K562 (cell line): ENCODE results near the gene THUMPD2. TPM values are rescaled to one million over a fixed set of nuclear protein-coding genes. Genes with fewer than 3 reads are reported as not detected.

Experiments
- ATAC-seq: fragments of 200-7000 bp; cut with Tn5 transposase; 3 replicates; pipeline ENCODE4 v1.9.1; 2020; ENCODE audit warnings: moderate library complexity
- BruUV-seq: library from RNA; stranded (reverse); fragments of 400-500 nt; replicated peaks from 2 replicates; lab custom pipeline; 2021; lab: Mats Ljungman, UMichigan
- CTCF ChIA-PET: fragments of 300-600 bp; formaldehyde crosslinking; extraction: SDS; loops from one replicate; lab custom pipeline; 2021; ENCODE audit warnings: low intra/inter-chr PET ratio; lab: Yijun Ruan, JAX
- POLR2A ChIA-PET: fragments of 300-600, 350-650 bp; sonication (Branson Sonifier 250); formaldehyde crosslinking; extraction: SDS; loops from one replicate; lab custom pipeline; 2021; ENCODE audit warnings: antibody characterized with exemption, inconsistent platforms; lab: Yijun Ruan, JAX
- DNase-seq, 4 experiments: peaks; one replicate each; pipeline versions ENCODE4 v3.0.0 to v3.0.0-alpha.2; 2011 to 2018; ENCODE audit warnings: low spot score in 3 of 4, mixed read lengths in 3 of 4; ENCODE audit errors: extremely low read depth in 1 of 4
- FAIRE-seq: peaks from 2 replicates; lab custom pipeline; 2011; peaks lifted over from hg19 to GRCh38; lab: Jason Lieb, UNC
- H2AFZ ChIP-seq: 2 replicates; pipeline ENCODE4 v1.6.0; 2011; ENCODE audit warnings: low read depth, low read length, control low read depth, inconsistent platforms
- H3K27ac ChIP-seq: fragments of 200-600 bp; 3 replicates; pipeline ENCODE4 v1.8.0; 2011; ENCODE audit warnings: low read depth, mild to moderate bottlenecking, control low read depth, inconsistent platforms, low read length, moderate library complexity, mixed read lengths; ENCODE audit errors: extremely low read depth
- H3K27me3 ChIP-seq, 2 experiments: fragments of 300-600 bp in 1 of 2; 2 replicates in 1 of 2; 3 replicates in 1 of 2; pipeline versions ENCODE4 v1.6.0 to v1.8.0; 2011; ENCODE audit warnings: inconsistent platforms in 2 of 2, low read length in 2 of 2, mild to moderate bottlenecking in 1 of 2, mixed read lengths in 1 of 2, moderate library complexity in 1 of 2; ENCODE audit not compliant: control insufficient read depth in 2 of 2, insufficient read depth in 2 of 2
- H3K36me3 ChIP-seq: fragments of 300-600 bp; 3 replicates; pipeline ENCODE4 v1.8.0; 2011; ENCODE audit warnings: mild to moderate bottlenecking, low read length, inconsistent platforms; ENCODE audit not compliant: control insufficient read depth, insufficient read depth
- H3K4me1 ChIP-seq, 2 experiments: fragments of 200-600 bp in 1 of 2; replicated peaks in 1 of 2; 2 replicates in 1 of 2; 3 replicates in 1 of 2; pipeline versions ENCODE4 v1.5.1 to v1.8.0; 2011; ENCODE audit warnings: inconsistent platforms in 2 of 2, low read length in 2 of 2, mild to moderate bottlenecking in 1 of 2, mixed read lengths in 1 of 2, moderate library complexity in 1 of 2; ENCODE audit not compliant: control insufficient read depth in 2 of 2, insufficient read depth in 2 of 2
- H3K4me2 ChIP-seq: 2 replicates; pipeline ENCODE4 v1.6.1; 2011; ENCODE audit warnings: low read length, control low read depth, inconsistent platforms, mixed read lengths; ENCODE audit not compliant: insufficient read depth
- H3K4me3 ChIP-seq: fragments of 200-600 bp; sonication (generic), shearing (Covaris generic); 2 replicates; pipeline ENCODE4 v1.5.1; 2016; ENCODE audit warnings: control low read depth, inconsistent platforms
- H3K79me2 ChIP-seq: fragments of 200-600 bp; 3 replicates; pipeline ENCODE4 v1.8.0; 2011; ENCODE audit warnings: low read length, inconsistent platforms; ENCODE audit not compliant: control insufficient read depth, insufficient read depth
- H3K9ac ChIP-seq, 2 experiments: 2 replicates each; pipeline versions ENCODE4 v1.6.0 to v1.6.1; 2011; ENCODE audit warnings: low read depth in 2 of 2, low read length in 2 of 2, control low read depth in 1 of 2, inconsistent platforms in 1 of 2, mild to moderate bottlenecking in 1 of 2, mixed read lengths in 1 of 2; ENCODE audit not compliant: insufficient read depth in 1 of 2
- H3K9me1 ChIP-seq: one replicate; pipeline ENCODE4 v1.6.0; 2011; ENCODE audit warnings: inconsistent platforms, mild to moderate bottlenecking, low read length, moderate library complexity; ENCODE audit not compliant: control insufficient read depth, insufficient read depth
- H3K9me3 ChIP-seq: replicated peaks from 2 replicates; pipeline ENCODE4 v1.5.1; 2011; ENCODE audit warnings: low read depth, low read length, inconsistent platforms; ENCODE audit not compliant: control insufficient read depth, insufficient read depth
- H4K20me1 ChIP-seq: replicated peaks from 2 replicates; pipeline ENCODE4 v1.6.1; 2011; ENCODE audit warnings: low read length, inconsistent platforms, mixed read lengths; ENCODE audit not compliant: control insufficient read depth, insufficient read depth
- GATA2 ChIP-seq: sonication (generic); formaldehyde crosslinking; IDR thresholded peaks from 2 replicates; pipeline ENCODE4 v1.4.0; 2020; ENCODE audit warnings: mild to moderate bottlenecking, missing genetic modification reagents
- RNF219 ChIP-seq: fragments of 250-450 bp; sonication (Bioruptor Pico); IDR thresholded peaks from 2 replicates; pipeline ENCODE4 v1.5.0; 2022; ENCODE audit warnings: mild to moderate bottlenecking
- SMARCB1 ChIP-seq: IDR thresholded peaks from 2 replicates; pipeline ENCODE4 v1.6.1; 2011; ENCODE audit warnings: improper control_type of control experiment, low read depth; ENCODE audit not compliant: insufficient read length
- WGBS: fragments of 100-300 bp; shearing (Covaris generic); methylation state at CpG from one replicate; pipeline ENCODE4 v1.1.6; 2016; ENCODE audit warnings: low coverage, mixed read lengths; ENCODE audit not compliant: insufficient coverage; ENCODE audit errors: missing lambda C conversion rate; 5-methylcytosine and 5-hydroxymethylcytosine counted together
- in situ Hi-C: fragments of 300-500 bp; cut with MboI; formaldehyde crosslinking; loops from 4 replicates; pipeline ENCODE4 v1.15.0; 2018; ENCODE audit warnings: inconsistent platforms, mixed read lengths
- intact Hi-C: fragments of 100-400 bp; cut with micrococcal nuclease; formaldehyde crosslinking; loops from 2 replicates; pipeline ENCODE4 v1.14.2; 2022
- polyA plus RNA-seq, 8 experiments: library from polyadenylated mRNA; depleted of rRNA in 4 of 8; stranded (reverse) in 5 of 8; unstranded in 3 of 8; fragments of >200 nt; fragmentation: Nextera tagmentation in 2 of 8; fragmentation: Illumina TruSeq in 1 of 8; extraction: Ambion mirVana in 2 of 8; extraction: Trizol in 1 of 8; gene quantifications; 2 replicates each; pipeline versions ENCODE4 v1.2.1 to v1.2.3, GENCODE V29; 2011 to 2014; ENCODE audit warnings: inconsistent platforms in 1 of 8, missing spikeins in 1 of 8
- total RNA-seq, 7 experiments: library from RNA; depleted of rRNA in 6 of 7; stranded (reverse); fragments of >200 nt in 6 of 7; fragmentation: Illumina TruSeq in 2 of 7; extraction: Trizol in 2 of 7; gene quantifications; 2 replicates each; pipeline versions ENCODE4 v1.2.1 to v1.2.3, GENCODE V29; 2011 to 2021; ENCODE audit warnings: low replicate concordance in 1 of 7

The THUMPD2 gene
- total and polyA plus RNA-seq, 9 of the 15 experiments (the other 6 are each of a cell fraction or from before 2014, with no cell fraction given), result 9.6 to 40.4 (median 24.0) TPM

- no TSS peak for BruUV-seq
- Histone ChIP-seq H3K27ac (no peak overlapping the region), H3K79me2 (no peaks in the 10 kb centered on the region), H3K4me2 (no peak overlapping the region), H3K9me1 (no peaks in the 10 kb centered on the region), H3K27me3 (peaks cover 9 to 12% of the 10 kb centered on the region in 2 experiments; a peak in 4 of 5 replicates), H3K4me1 (no peaks in the 10 kb centered on the region), H3K4me3 (no peak overlapping the region), H3K9me3 (no peaks in the 10 kb centered on the region), H3K36me3 (no peaks in the 10 kb centered on the region), H2AFZ (no peak overlapping the region), H3K9ac (no peak overlapping the region), H4K20me1 (no peaks in the 10 kb centered on the region)
- POLR2A ChIA-PET, result no interaction called here
- CTCF ChIA-PET, result no interaction called here
- DNase-seq, result no peak
- no peak for FAIRE-seq
- in situ Hi-C loops (no loop called here), intact Hi-C loops (no loop called here)
- no peak for TF ChIP-seq RNF219 (CRISPR knock-in tag)
- TF ChIP-seq, all 486 proteins: peak for 0
- 48% methylated on average over 12 of the region's 12 CpGs for WGBS
- ATAC-seq, result no peak
Observed at GRCh38 chr2:39717067-39717466, 62.0 kb downstream of the THUMPD2 start.

GRCh38 chr2:39715822-39716221, 63.2 kb downstream of the THUMPD2 start:
- TF ChIP-seq GATA2 (CRISPR knock-in tag) (no peak), SMARCB1 (no peak)

More at GRCh38 chr2:39715822-39716221, 63.2 kb downstream of the THUMPD2 start:
- in situ Hi-C loops, result no loop called here
- Histone ChIP-seq H3K9ac (no peak overlapping the region), H3K4me1 (no peaks in the 10 kb centered on the region), H3K4me3 (no peak overlapping the region), H3K36me3 (no peaks in the 10 kb centered on the region), H4K20me1 (no peaks in the 10 kb centered on the region), H3K9me3 (no peaks in the 10 kb centered on the region), H2AFZ (no peak overlapping the region), H3K27me3 (peaks cover 7 to 14% of the 10 kb centered on the region in 2 experiments; a peak in 4 of 5 replicates), H3K79me2 (no peaks in the 10 kb centered on the region), H3K27ac (no peak overlapping the region), H3K4me2 (no peak overlapping the region), H3K9me1 (no peaks in the 10 kb centered on the region)
- FAIRE-seq (no peak), DNase-seq (no peak), ATAC-seq (no peak)
- 2% methylated on average over 3 of the region's 3 CpGs for WGBS
- intact Hi-C loops, result no loop called here
- no TSS peak for BruUV-seq
- ChIA-PET POLR2A (interaction anchor here (0.6 to 0.8 kb wide), 2 partner anchors 8 to 19 kb away, joined by 3 read pairs; no protein-coding TSS in a partner anchor), CTCF (no interaction called here)
